GM18498 (cell line): ENCODE measurements around the gene SLC43A2.
"Not testable (repeated sequence)": the region's sequence is repeated elsewhere in the genome, so short reads cannot be mapped to it uniquely, and the experiment has no call there.

ENCODE experiments used
- ATAC-seq: cut with Tn5 transposase; IDR thresholded peaks from one replicate; pipeline ENCODE4 v1.9.1; 2021; ENCODE audit warnings: mild to moderate bottlenecking, moderate library complexity; ENCODE audit not compliant: unreplicated experiment

Gene SLC43A2

DNA sequence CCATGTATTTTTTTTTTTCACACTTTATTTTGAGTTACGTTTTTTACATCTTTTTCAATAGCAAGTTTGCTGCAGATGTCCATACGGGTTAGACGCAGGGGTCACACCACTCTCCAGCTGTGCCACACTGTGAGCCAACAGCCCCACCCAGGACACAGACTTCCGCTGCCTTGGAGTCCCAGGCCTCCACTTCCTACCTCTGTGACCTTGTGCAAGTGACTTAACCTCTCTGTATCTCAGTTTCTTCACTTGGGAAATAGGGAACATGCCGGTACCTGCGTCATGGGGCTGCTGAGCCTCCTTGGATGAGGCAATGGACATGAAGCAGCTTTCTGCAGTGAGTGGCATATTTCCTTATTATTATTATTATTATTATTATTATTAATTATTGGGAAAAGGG, 62.8 kb downstream of the SLC43A2 start:
- ATAC-seq: no peak

DNA sequence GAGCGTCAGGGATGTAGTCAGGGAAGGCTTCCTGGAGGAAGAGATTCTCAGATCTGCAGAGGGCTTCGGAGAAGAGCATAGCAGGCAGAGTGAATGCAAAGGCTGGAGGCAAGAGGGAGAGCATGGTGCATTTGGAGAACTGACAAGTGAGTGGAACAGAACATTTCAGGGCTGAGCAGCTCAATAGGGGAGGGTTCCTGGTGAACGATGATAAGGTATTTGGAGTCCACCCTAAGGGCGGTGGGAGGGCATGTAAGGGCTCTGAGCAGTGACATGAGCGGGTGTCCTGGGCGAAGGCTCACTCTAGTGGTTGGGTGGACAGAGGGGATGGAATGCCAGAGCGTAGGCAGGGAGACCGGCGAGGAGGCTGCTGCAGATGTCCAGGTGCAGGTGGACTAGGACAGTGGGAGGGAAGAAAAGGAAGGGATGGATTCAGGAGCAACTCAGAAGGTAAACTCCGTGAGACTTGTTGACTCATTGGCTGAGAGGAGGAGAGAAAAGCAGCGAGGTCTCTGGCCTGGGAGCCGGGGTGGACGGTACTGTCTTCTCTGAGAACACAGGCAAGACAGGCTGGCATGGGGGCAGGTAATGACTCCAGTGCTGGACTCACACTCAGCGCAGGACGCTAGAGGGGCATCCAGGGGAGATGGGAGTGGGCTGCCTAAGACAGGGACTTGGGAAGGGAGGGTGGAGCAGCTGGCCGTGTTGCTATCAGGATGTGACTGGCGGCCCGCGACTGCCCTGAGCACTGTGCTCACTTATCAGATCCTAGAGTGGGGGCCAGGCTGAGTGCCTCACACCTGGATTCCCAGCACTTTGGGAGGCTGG, 64.6 kb downstream of the SLC43A2 start:
- ATAC-seq: no peak

GRCh38 chr17:1563471-1563785, 65.2 kb downstream of the SLC43A2 start:
- not testable (repeated sequence) for ATAC-seq

GRCh38 chr17:1562176-1562643, 66.4 kb downstream of the SLC43A2 start:
- peak; percentile 39 for ATAC-seq

DNA sequence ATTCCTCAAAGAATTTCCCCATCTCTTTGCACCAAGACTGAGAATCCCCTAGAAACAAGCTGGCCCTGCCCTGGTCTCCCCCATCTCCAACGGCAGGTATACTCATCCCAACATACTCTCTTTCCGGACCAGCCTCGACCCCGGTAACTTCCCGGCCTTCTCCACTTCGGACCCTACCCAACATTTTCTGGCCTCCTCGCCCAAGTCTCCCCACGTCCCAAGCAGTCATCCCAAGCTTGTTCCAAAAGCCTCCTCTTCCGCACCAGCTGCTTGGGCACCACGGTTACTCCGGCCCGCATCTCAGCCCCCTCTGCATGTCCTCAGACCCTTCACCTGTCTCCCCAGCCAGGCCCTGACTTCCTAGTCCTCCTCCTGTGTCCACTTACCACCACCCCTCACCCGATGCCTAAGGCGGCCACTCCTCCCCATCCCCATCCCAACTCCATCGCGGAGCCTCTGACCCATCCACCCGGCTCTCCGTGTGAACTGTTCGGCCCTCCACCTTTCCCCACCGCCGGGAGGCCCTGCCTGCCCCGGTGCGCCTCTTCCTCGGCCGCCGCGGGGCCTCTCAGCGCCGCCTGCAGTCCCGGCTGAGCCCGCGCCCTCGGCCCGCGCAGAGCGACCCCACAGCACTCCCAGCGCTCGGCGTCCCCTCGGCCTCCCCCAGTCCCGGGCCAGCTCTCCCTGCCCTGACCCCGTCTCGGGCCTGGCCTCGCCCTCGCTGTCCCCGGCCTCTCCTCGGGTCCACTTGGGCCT, 67.0 kb downstream of the SLC43A2 start:
- peak; percentile 19 for ATAC-seq

DNA sequence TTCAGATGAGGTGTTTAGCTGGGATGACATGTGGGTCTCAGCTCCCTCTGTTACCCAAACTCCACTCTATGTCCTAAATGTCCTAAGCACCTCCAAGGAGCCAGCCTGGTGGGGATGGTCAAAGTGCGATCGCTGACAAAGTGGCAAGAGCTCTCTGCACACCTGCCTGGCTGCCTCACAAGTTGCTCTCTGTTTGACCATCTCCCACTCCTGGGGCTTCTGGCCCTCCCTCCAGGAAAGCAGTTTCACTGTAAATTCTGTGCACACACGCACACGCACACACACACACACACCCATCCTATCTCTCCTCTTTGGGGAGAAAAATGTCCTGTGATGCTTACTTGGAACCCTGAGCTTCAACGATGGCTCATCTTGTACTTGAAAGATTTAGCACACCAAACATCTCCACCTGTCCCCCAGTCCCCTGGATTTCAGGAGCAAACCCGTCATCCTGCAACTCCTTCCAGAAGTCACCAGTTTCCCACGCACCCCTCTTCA, 67.7 kb downstream of the SLC43A2 start:
- ATAC-seq: no peak

DNA sequence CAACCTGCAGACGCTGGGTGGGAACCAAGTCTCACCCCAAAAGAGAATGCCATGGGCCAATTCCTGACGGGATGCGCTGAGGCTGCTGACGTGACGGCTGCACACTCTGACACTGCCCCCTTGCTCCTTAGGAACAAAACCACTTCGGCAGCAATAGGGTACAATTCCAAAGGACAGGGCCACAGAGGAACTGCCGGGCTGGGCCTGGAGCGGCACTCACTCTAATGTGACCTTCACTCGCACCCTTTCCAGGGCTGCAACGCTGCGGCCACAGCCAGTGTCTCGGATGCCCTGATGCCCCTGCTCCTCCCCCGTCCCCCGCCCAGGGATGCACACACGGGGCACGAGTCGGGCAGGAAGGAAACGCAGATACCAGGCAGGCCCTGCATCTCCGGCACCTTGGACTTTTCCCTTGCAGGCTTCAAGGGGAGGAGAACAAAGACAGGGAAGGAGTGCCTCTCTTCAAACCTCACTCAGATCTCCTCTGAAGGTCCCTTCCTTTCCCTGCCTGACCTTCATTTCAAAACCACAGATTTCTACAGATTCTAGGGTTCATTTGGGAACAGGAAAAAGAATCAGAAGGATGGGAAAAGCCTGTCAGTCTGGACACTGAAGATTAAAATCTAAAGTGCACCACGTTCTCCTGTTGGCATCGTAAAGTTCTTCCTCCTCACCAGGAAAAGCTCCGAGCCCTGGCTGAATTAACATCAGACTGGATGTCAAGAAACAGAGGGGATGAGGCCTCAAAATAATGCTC, 68.4 kb downstream of the SLC43A2 start:
- no peak for ATAC-seq

- ATAC-seq: no peak
These were observed 69.3 kb downstream of the SLC43A2 start for GRCh38 chr17:1559047-1560043.

DNA sequence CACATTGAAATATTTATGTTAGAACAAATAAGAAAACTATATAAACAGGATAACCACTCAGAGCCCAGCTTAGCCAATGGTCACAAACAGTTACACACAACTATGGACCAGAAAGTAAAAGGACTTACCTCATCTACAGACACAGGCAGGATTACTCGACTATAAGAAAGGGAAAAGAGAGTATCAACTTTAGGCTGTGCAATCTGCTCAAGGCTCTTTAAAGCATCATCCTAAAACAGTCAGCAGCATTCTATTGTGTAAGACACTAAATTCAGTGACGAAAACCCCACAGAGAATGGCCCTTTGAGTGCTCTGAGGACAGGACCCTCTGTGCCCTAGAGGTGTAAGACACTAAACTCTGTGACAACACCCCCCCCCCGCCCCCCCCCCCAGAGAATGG, 70.2 kb downstream of the SLC43A2 start:
- no peak for ATAC-seq

DNA sequence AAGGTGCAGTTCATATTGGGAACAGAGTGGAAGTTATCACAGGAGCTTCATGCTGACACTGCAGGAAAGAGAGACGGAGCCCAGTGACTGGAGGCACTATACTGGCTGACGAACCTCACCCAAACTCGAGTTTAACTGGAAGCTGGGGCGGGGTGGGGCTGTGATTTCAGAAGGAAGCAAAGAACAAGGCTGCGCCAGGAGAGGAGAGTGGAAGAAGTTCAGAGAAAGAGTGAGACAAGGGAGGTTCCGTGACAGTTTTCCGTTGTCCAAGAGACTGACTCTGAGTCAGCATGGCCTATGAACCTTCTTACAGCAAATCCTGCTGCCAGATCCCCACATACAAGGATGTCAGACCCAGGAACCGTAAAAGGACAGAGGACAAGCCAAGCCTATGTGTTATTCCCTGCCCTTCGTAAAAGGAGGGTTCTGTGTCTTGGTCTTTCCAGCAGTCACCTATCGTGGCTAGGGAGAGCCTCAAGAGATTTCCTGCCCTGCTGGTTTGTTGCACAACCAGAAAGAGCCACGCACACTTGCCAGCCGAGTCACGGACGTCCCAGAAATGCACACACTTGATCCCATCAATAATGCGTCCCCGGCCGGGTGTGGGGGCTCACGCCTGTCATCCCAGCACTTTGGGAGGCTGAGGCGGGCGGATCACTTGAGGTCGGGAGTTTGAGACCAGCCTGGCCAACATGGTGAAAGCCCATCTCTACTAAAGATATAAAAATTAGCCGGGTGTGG, 71.1 kb downstream of the SLC43A2 start:
- no peak for ATAC-seq

DNA sequence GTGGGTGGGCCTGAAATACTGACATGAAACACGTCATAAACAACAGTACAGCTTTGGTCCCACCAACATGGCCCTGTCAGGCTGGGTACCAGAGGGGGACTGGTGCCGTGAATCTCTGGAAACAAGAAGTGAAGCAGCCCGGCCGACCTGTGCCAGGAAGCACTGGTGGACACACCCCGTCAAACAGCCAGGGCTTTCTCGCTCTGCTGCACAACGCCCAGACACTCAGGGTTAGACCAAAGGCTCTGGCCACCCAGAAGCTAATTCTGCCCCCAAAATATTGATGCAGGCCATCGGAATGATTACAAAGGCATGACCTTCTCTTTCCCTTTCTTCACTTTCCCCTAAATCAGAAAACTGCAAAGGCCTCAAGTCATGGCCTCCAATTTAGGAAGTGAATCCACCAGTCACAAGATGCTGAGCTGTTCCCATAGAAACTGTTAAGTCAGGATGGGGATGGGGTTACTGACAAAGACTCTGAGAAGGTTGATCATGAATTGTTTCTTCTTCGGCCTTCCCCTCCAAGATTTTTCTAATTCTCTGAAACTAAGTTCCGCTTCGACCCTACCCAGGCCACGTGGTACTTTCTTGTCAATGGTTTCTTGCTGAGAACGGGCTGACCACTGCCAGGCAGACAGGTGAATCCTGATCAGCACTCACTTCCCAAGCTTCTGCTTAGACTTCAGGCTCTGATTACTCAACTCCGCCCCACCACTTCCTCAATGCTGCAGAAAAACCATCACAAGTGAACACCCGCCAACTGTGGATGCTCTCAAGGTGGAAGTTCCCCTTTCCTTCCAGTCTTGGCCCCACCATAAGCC, 72.8 kb downstream of the SLC43A2 start:
- no peak for ATAC-seq

GRCh38 chr17:1554751-1555540, 73.7 kb downstream of the SLC43A2 start:
- ATAC-seq: no peak

- no peak for ATAC-seq
These were observed 75.0 kb downstream of the SLC43A2 start for GRCh38 chr17:1553354-1554266.

DNA sequence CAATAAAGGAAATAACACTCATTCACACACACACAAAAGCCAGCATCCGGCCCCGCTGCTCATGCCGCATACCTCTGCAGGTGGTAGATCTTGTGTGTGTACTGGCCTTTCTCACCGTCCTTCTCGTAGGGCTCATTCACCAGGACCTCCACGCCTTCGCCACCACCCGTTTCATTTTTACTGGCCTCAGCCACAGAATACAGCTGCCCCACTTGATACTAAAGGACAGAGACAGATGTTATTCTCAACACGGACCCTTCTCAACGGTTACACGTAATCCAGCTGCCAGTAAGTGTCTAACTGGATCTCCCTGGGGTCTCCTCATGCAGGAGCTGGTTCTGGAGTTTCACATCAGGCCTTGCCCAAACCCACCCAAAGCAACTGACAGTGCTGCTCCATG, 75.7 kb downstream of the SLC43A2 start:
- no peak for ATAC-seq

DNA sequence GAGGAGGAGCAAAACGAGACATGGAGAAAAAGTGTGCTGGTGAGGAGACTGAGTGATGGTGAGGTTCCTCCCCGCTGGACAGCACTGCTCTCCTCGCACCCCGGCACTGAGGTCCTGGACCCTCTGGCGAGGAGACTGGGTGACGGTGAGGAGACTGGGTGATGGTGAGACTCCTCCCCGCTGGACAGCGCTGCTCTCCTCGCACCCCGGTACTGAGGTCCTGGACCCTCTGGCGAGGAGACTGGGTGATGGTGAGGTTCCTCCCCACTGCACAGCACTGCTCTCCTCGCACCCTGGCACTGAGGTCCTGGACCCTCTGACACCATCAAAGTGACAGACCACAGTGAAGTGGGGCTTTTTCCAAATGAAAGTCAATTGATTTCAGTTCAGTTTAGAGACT, 76.9 kb downstream of the SLC43A2 start:
- no peak for ATAC-seq

GRCh38 chr17:1548032-1548431, 80.6 kb downstream of the SLC43A2 start:
- no peak for ATAC-seq
